GM10266 (cell line): Measurements from ENCODE around the gene ZER1.

ENCODE experiments used
- DNase-seq: peaks from one replicate; pipeline ENCODE4 v3.0.0; 2012; ENCODE audit errors: extremely low spot score
- CTCF ChIP-seq: IDR thresholded peaks from 2 replicates; pipeline ENCODE4 v1.5.1; 2012; ENCODE audit warnings: mild to moderate bottlenecking, low read depth; ENCODE audit not compliant: control insufficient read depth, insufficient read depth; ENCODE audit errors: missing control alignments

Gene ZER1

DNA sequence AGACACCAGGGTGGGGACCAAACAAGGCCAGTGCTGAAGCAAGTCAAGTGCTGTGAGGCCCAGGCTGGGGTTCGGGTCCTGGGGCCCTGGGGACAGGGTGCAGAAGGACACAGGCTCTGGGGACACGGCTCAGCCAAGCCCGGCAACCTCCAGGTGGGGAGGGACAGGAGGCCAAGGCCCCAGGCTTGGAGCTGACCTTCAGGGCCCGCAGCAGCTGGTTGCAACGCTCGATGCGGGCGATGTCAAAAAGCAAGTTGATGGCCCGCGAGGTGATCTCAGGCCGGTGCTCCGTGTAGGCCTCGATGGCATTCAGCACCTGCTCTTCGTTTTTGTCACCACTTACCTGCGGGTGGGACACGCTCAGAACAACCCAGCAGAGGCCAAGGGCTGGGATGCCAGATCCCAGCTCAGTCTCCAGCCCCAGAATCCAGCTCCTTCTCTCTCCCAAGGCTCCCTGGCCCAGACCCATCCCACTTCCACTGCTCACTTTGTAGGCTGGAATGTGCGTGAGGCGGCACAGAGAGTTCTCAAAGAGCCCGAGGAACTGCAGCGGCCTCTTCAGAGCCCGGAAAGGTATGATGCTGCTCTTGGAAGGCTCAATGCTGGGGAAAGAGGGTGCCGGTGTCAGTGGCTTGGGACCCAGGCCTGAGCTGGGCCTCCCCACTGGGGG, 20.7 kb downstream of the ZER1 start:
- no peak for TF ChIP-seq CTCF

GRCh38 chr9:128747241-128747640, 24.5 kb downstream of the ZER1 start:
- TF ChIP-seq CTCF = no peak
- no peak for DNase-seq

More for the DNA sequence above, 20.7 kb downstream of the ZER1 start:
- DNase-seq = no peak

DNA sequence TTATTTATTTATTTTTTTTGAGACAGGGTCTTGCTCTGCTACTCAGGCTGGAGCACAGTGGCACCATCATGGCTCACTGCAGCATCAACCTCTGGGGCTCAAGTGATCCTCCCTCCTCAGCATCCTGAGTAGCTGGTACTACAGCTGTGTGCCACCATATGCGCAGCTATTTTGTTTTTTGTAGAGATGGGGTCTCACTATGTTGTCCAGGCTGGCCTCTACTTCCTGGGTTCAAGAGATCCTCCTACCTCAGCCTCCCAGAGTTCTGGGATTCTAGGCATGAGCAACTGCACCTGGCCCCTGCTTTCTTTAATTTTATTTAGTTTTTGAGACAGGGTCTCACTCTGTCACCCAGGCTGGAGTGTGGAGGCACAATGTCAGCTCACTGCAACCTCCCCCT, 28.3 kb downstream of the ZER1 start:
- TF ChIP-seq CTCF = no peak
- DNase-seq = no peak

- no peak for TF ChIP-seq CTCF
- no peak for DNase-seq
Measured at GRCh38 chr9:128742401-128742800, 29.3 kb downstream of the ZER1 start.

GRCh38 chr9:128735373-128735772, 36.4 kb downstream of the ZER1 start:
- TF ChIP-seq CTCF = no peak
- DNase-seq = no peak

DNA sequence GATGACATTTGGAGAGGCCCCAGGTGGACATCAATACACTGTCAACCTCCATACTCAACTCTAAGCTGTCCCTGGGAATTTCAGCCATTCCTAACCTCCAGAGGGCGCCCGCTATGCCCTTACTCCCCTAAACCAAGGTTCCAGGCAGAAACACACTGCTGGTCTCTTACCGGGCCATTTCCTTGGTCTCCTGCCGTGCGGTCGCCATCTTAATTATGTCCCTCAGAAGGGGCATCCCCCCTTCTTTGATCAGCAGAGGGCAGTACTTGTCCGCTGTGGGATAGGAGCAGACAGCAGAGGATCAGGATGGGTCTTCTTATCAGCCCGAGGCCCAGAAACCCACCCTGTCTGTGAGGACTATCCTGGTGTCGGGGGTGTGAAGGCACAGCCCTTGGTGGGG, 38.5 kb downstream of the ZER1 start:
- peak; percentile 38 for TF ChIP-seq CTCF
- DNase-seq = no peak

DNA sequence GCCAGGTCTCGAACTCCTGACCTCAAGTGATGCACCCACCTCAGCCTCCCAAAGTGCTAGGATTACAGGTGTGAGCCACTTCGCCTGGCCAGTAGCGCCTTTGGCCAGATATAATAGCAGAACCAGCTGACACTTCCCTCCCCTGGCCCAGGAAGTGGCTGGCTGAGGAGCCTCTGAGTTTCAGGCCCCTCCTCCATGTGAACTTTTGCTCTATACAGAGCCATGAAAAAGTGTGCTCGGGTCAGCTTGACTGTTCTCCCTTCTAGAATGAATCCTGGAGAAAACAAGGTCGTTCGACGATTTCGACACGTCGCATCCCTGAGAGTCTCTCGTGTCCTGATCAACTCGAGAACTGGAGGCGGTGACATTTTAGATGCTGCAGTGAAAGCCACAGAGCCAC, 39.2 kb downstream of the ZER1 start:
- TF ChIP-seq CTCF = no peak
- DNase-seq = no peak
